ENCODE data around the gene SLC2A3. TPM values are rescaled to one million over a fixed set of nuclear protein-coding genes. Genes with fewer than 3 reads are reported as not detected.
A peak's percentile ranks its signal among the peaks of the same experiment; 100 is the strongest.
"Not testable (repeated sequence)": the region's sequence is repeated elsewhere in the genome, so short reads cannot be mapped to it uniquely, and the experiment has no call there.

Gene SLC2A3
- total RNA-seq, 1 donor from 2014 or later = 80.3 TPM

GRCh38 chr12:7917392-7918267 is 18.4 kb downstream of the SLC2A3 start:
- no peak overlapping the region for H3K4me3 Mint-ChIP-seq (ENCODE audit: unreplicated experiment)
- H3K9me3 Mint-ChIP-seq (ENCODE audit: unreplicated experiment) = no peaks in the 10 kb centered on the region
- H3K36me3 Mint-ChIP-seq (ENCODE audit: unreplicated experiment) = peaks cover 42% of the 10 kb centered on the region
- no peak for DNase-seq (ENCODE audit: extremely low spot score, unreplicated experiment)
- H3K27me3 Mint-ChIP-seq (ENCODE audit: unreplicated experiment) = no peaks in the 10 kb centered on the region
- H3K27ac Mint-ChIP-seq (ENCODE audit: unreplicated experiment) = no peak overlapping the region
- TF ChIP-seq CTCF (IDR thresholded peaks at IDR 0.05) = no peak
- H3K4me1 Mint-ChIP-seq (ENCODE audit: unreplicated experiment) = no peaks in the 10 kb centered on the region

DNA sequence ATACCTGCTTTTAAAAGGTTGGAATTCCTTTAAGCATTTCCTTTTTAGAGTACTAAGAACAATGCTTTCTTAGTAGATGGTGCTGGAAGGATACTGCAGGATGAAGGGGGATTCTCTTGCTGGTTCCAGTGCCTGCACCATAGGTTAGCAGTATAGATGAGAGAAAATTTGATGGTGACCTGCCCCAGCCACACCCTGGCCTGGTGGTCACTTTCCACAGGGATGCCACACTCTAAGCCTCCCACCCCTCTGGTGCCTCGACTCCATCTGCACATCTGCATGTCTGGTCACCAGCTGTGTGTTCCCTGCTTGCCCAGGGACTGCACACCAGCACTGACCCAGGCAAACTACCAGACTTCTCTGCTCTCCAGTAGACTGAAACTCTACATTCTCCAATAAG is 19.1 kb downstream of the SLC2A3 start:
- TF ChIP-seq CTCF (IDR thresholded peaks at IDR 0.05) = no peak
- H3K27me3 Mint-ChIP-seq (ENCODE audit: unreplicated experiment) = no peaks in the 10 kb centered on the region
- no peaks in the 10 kb centered on the region for H3K4me1 Mint-ChIP-seq (ENCODE audit: unreplicated experiment)
- H3K4me3 Mint-ChIP-seq (ENCODE audit: unreplicated experiment) = no peak overlapping the region
- peaks cover 36% of the 10 kb centered on the region for H3K36me3 Mint-ChIP-seq (ENCODE audit: unreplicated experiment)
- DNase-seq (ENCODE audit: extremely low spot score, unreplicated experiment) = no peak
- no peaks in the 10 kb centered on the region for H3K9me3 Mint-ChIP-seq (ENCODE audit: unreplicated experiment)
- H3K27ac Mint-ChIP-seq (ENCODE audit: unreplicated experiment) = no peak overlapping the region

- Mint-ChIP-seq H3K27ac (ENCODE audit: unreplicated experiment) (no peak overlapping the region), H3K27me3 (ENCODE audit: unreplicated experiment) (no peaks in the 10 kb centered on the region), H3K4me1 (ENCODE audit: unreplicated experiment) (no peaks in the 10 kb centered on the region), H3K36me3 (ENCODE audit: unreplicated experiment) (peaks cover 25% of the 10 kb centered on the region), H3K9me3 (ENCODE audit: unreplicated experiment) (no peaks in the 10 kb centered on the region), H3K4me3 (ENCODE audit: unreplicated experiment) (no peak overlapping the region)
- DNase-seq (ENCODE audit: extremely low spot score, unreplicated experiment) = no peak
- no peak for TF ChIP-seq CTCF (IDR thresholded peaks at IDR 0.05)
Measured at GRCh38 chr12:7915661-7916403, 20.2 kb downstream of the SLC2A3 start.

GRCh38 chr12:7910106-7910505 is 25.9 kb downstream of the SLC2A3 start:
- H3K9me3 Mint-ChIP-seq (ENCODE audit: unreplicated experiment); H3K36me3 Mint-ChIP-seq (ENCODE audit: unreplicated experiment); H3K4me3 Mint-ChIP-seq (ENCODE audit: unreplicated experiment); H3K27me3 Mint-ChIP-seq (ENCODE audit: unreplicated experiment); DNase-seq (ENCODE audit: extremely low spot score, unreplicated experiment); H3K4me1 Mint-ChIP-seq (ENCODE audit: unreplicated experiment); H3K27ac Mint-ChIP-seq (ENCODE audit: unreplicated experiment): not testable (repeated sequence)

DNA sequence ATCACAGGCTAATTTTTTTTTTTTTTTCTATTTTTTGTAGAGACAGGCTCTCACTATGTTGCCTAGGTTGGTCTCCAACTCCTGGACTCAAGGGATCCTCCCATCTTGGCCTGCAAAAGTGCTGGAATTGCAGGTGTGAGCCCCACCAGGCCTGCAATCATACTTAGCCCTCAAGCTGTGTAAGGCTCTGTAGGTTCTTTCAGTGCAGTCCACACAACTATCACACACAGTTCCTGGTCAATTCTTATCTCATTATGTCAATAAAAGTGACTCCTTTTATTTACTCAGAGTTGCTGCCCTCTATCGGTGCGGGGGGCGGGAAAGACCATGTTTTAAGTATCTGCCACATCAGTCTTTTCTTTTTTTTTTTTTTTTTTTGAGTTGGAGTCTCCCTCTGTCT is 29.0 kb downstream of the SLC2A3 start:
- no peak overlapping the region for H3K4me3 Mint-ChIP-seq (ENCODE audit: unreplicated experiment)
- peak; percentile 47 for TF ChIP-seq CTCF (IDR thresholded peaks at IDR 0.05)
- DNase-seq (ENCODE audit: extremely low spot score, unreplicated experiment) = no peak
- no peaks in the 10 kb centered on the region for H3K27me3 Mint-ChIP-seq (ENCODE audit: unreplicated experiment)
- H3K4me1 Mint-ChIP-seq (ENCODE audit: unreplicated experiment) = peaks cover 14% of the 10 kb centered on the region
- H3K27ac Mint-ChIP-seq (ENCODE audit: unreplicated experiment) = no peak overlapping the region
- H3K36me3 Mint-ChIP-seq (ENCODE audit: unreplicated experiment) = no peaks in the 10 kb centered on the region
- no peaks in the 10 kb centered on the region for H3K9me3 Mint-ChIP-seq (ENCODE audit: unreplicated experiment)

GRCh38 chr12:7906303-7906702 is 29.7 kb downstream of the SLC2A3 start:
- H3K27me3 Mint-ChIP-seq (ENCODE audit: unreplicated experiment); H3K9me3 Mint-ChIP-seq (ENCODE audit: unreplicated experiment); H3K4me3 Mint-ChIP-seq (ENCODE audit: unreplicated experiment); H3K27ac Mint-ChIP-seq (ENCODE audit: unreplicated experiment); DNase-seq (ENCODE audit: extremely low spot score, unreplicated experiment); H3K36me3 Mint-ChIP-seq (ENCODE audit: unreplicated experiment): not testable (repeated sequence)
- H3K4me1 Mint-ChIP-seq (ENCODE audit: unreplicated experiment) = peaks cover 14% of the 10 kb centered on the region

- Mint-ChIP-seq H3K4me1 (ENCODE audit: unreplicated experiment) (peaks cover 14% of the 10 kb centered on the region), H3K27ac (ENCODE audit: unreplicated experiment) (peak overlapping the region; percentile 68), H3K4me3 (ENCODE audit: unreplicated experiment) (peak overlapping the region; percentile 15)
Measured at GRCh38 chr12:7905600-7906125, 30.3 kb downstream of the SLC2A3 start.

More at GRCh38 chr12:7905600-7906125, 30.3 kb downstream of the SLC2A3 start:
- H3K9me3 Mint-ChIP-seq (ENCODE audit: unreplicated experiment); H3K27me3 Mint-ChIP-seq (ENCODE audit: unreplicated experiment); H3K36me3 Mint-ChIP-seq (ENCODE audit: unreplicated experiment); DNase-seq (ENCODE audit: extremely low spot score, unreplicated experiment): not testable (repeated sequence)
